GM19035 (cell line): ENCODE data around the gene YIPF2.
A peak's percentile ranks its signal among the peaks of the same experiment; 100 is the strongest.
"Not testable (repeated sequence)": the region's sequence is repeated elsewhere in the genome, so short reads cannot be mapped to it uniquely, and the experiment has no call there.

Experiments
- ATAC-seq: cut with Tn5 transposase; IDR thresholded peaks from one replicate; pipeline ENCODE4 v1.9.1; 2021; ENCODE audit not compliant: unreplicated experiment

YIPF2 gene

DNA sequence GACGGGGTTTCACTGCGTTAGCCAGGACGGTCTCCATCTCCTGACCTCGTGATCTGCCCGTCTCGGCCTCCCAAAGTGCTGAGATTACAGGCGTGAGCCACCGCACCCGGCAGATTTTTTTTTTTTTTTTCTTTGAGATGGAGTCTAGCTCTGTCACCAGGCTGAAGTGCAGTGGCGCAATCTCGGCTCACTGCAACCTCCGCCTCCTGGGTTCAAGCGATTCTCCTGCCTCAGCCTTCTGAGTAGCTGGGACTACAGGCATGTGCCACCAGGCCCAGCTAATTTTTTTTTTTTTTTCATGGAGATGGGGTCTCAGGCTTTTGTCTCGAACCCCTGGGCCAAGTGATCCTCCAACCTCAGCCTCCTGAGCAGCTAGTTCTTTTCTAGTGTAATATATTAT is 13.2 kb upstream of the YIPF2 start:
- not testable (repeated sequence) for ATAC-seq

DNA sequence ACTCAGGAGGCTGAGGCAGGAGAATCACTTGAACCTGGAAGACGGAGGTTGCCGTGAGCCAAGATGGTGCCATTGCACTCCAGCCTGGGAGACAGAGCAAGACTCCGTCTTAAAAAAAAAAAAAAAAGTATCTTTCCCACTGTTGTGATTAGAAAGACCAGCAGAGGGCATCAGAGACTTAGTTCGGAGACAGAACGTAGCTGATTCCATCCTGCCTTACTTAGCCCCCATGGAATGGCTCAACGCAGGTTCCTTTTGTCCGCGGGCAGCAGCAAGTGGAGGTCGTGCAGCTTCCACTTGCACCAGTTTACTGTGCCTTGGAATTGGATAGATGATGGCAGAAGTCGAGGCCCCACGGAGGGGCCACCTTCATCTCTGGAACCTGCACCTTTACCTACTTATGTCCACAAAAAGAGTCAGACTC is 8.2 kb upstream of the YIPF2 start:
- no peak for ATAC-seq

DNA sequence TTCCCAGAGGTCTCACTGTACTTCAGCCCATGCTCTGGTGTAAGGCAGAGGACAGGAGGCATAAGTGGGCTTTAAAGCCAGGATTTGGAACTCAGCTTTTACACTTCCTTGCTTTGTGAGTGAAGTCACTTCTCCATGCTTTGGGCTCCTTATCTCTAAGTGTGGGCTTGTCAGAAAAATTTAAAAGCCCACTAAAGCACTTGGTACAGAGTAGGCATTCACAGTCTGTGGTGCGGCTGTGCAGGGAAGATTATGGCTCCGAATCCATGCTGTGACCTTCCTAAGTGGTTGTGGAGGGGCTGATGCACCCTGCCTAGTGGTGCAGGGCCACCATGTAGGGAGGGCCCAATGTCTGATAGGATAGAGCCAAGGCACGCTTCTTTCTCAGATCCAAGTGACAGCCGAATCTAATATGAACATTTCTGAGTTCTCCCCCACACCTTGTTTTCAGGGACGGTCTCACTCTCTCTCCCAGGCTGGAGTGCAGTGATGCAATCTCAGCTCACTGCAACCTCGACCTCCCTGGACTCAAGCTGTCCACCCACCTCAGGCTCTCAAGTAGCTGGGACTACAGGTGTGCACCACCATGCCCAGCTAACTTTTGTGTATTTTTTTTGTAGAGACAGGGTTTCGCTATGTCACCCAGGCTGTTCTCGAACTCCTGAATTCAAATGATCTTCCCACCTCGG is 7.1 kb upstream of the YIPF2 start:
- ATAC-seq, result no peak

DNA sequence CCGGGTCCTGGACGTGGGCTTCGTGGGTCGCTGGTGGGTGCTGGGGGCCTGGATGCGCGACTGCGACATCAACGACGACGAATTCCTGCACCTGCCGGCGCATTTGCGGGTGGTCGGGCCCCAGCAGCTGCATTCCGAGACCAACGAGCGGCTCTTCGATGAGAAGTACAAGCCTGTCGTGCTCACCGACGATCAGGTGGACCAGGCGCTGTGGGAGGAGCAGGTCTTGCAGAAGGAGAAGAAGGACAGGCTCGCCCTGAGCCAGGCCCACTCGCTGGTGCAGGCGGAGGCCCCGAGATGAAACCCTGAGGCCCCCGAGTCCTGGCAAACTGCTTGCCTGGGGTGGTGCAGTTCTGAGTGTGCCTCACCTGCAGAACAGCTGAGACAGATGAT is 959 bp upstream of the YIPF2 start:
- no peak for ATAC-seq

DNA sequence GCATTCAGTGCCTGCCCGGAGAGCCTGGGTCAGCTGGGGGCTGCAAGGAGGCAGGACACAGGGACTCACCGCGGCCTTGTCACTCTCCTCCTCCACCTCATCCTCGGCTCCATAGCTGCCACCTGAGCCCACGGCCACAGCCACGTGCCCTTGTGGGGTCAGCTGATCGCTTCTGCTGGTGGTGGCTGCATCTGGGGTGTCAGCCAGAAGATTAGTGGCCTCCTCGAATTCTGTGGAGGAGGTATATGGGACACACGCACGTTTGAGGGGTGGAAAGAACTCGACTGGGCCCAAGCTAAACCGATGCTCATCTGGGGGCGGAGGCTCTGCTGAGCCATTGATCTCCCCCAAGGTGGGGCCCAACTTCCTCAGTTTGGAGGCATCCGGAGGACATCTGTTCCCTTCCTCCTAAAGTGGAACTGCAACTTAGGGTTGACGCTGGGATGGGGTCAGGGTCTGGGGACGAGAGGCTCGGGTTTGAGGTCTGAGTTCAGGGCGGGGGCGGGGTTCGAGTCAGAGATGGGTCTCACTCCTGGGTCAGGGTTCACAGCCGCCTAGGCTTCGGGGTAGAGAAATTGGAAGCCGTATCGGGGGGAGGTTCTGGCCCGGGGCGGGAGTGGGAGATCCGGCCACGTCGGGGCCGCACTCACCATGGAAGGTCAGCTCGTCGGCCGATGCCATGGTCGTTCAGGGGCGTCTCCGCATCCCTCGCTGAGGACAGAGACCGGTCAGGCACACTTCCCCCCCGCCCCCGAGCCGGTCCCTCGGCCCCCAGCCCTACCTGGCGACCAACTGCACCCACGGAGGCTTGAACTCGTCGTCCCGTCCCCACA is 493 bp downstream of the YIPF2 start:
- peak; percentile 25 for ATAC-seq

DNA sequence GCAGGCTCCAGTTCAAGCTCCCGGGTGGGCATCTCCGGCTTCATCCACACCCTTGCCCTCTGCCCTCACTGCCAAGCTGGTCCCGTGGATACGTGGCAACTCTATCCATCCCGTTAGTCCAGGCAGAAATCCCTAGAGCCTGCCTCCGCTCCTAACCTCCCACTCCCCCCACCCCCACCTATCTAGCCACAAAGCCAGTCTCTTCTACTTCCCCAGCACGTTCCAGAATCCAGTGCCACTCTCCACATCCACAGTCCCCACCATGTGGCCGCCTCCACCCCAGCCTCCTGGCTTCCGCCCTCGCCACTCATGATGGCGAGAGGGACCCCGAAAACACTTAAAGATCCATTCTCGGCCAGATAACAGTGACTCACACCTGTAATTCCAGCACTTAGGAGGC is 3.8 kb downstream of the YIPF2 start:
- no peak for ATAC-seq

DNA sequence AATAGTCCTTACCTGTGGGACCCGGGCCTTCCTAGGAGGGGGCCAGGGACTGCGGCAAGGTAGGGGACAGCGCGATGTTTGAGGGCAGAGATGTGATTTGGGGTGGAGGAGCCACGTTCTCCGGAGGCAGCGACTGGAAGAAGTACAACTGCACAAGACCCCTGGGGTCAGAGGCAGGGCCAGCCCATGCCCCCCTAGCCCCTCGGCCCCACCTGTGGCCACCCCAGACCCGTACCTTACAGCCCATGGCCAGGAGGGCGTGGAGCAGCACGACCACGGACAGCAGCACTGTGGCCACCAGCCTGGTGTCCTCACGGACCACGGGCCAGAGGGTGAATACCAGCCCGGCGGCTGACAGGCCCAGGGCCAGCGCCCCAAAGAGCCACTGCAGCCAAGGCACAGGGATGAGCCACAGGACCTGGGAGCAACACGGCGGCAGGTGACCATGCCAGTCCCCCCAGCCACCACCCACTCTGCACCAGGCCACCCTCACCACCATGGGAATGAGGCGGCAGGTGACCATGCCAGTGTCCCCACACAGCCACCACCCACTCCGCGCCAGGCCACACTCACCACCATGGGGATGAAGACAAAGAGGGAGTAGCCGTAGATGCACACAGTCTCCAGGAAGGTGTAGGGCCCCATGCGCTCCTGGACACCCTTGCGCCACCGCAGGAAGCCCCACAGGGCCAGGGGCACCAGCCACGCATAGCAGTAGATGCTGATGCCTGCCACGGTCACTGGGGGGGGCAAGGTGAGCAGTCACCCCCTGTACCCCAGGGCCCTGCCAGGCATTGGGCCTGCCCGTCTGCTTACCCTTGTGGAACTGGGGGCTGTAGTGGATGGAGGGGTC is 5.0 kb downstream of the YIPF2 start:
- no peak for ATAC-seq

DNA sequence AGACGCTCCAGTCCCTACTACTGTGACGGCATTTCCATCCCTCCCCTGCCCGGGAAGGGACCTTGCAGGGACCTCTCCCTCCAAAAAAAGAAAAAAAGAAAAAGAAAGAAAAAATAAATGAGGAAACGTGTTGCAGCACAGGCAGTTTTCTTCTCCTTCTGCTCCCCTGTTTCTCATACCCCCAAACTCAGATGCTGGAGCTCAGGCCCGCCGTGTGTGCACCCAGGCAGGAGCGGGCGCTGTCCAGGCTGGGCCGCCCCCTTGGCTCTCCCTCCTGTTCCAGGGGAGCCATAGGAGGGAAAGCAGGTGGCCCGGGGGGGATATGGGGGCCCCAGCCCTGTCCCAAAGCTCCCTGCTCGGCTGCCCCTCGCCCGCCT is 5.8 kb downstream of the YIPF2 start:
- no peak for ATAC-seq

DNA sequence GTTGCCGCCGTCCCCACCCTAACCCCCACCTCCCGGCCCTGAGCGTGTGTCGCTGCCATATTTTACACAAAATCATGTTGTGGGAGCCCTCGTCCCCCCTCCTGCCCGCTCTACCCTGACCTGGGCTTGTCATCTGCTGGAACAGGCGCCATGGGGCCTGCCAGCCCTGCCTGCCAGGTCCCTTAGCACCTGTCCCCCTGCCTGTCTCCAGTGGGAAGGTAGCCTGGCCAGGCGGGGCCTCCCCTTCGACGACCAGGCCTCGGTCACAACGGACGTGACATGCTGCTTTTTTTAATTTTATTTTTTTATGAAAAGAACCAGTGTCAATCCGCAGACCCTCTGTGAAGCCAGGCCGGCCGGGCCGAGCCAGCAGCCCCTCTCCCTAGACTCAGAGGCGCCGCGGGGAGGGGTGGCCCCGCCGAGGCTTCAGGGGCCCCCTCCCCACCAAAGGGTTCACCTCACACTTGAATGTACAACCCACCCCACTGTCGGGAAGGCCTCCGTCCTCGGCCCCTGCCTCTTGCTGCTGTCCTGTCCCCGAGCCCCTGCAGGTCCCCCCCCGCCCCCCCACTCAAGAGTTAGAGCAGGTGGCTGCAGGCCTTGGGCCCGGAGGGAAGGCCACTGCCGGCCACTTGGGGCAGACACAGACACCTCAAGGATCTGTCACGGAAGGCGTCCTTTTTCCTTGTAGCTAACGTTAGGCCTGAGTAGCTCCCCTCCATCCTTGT is 6.4 kb downstream of the YIPF2 start:
- no peak for ATAC-seq

DNA sequence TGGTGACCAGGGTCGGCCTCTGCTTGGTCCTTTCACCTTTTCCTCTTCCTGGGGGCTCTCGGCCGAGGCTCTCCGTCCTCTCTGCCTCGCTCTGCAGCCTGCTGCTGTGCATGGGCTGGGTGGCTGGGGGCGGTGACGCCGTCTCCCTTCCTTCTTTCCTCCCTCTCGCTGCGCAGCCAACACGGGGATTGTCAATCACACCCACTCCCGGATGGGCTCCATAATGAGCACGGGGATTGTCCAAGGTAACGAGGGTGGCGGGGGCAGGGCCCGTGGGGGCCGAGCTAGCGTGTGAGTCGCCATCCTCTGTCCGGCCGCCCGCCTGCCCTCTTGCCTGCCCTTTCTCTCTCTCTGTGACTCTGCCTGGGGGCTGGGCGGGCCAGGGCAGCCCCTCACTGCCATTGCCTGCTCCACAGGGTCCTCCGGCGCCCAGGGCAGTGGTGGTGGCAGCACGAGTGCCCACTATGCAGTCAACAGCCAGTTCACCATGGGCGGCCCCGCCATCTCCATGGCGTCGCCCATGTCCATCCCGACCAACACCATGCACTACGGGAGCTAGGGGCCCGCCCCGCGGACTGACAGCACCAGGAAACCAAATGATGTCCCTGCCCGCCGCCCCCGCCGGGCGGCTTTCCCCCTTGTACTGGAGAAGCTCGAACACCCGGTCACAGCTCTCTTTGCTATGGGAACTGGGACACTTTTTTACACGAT is 7.1 kb downstream of the YIPF2 start:
- ATAC-seq, result no peak

DNA sequence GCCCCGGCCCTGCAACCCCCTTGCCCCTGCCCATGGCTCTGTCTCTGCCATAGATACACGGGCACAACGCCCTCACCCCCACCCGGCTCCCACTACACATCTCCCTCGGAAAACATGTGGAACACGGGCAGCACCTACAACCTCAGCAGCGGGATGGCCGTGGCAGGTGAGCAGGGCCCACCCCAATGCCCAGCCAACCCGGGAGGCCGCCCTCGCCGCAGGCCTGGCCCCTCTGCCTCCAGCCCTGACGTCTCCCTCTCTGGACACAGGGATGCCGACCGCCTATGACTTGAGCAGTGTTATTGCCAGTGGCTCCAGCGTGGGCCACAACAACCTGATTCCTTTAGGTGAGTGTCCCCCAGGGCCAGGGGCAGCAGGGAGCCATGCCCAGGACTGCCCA is 7.7 kb downstream of the YIPF2 start:
- no peak for ATAC-seq

DNA sequence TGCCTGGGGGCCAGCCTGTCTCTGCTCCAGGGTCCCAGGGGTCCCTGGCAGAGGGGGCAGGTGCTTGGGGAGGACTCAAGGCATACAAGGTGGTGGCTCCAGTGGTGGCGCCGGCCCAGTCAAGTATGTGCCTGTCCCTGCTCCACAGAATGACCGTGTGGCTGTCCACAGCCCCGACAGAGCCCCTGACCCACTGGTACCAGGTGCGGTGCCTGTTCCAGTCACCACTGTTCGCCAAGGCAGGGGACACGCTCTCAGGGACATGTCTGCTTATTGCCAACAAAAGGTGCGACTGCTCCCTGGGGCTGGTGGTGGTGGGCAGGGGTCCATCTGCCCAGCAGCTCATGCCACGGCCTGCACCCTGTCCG is 8.2 kb downstream of the YIPF2 start:
- no peak for ATAC-seq

DNA sequence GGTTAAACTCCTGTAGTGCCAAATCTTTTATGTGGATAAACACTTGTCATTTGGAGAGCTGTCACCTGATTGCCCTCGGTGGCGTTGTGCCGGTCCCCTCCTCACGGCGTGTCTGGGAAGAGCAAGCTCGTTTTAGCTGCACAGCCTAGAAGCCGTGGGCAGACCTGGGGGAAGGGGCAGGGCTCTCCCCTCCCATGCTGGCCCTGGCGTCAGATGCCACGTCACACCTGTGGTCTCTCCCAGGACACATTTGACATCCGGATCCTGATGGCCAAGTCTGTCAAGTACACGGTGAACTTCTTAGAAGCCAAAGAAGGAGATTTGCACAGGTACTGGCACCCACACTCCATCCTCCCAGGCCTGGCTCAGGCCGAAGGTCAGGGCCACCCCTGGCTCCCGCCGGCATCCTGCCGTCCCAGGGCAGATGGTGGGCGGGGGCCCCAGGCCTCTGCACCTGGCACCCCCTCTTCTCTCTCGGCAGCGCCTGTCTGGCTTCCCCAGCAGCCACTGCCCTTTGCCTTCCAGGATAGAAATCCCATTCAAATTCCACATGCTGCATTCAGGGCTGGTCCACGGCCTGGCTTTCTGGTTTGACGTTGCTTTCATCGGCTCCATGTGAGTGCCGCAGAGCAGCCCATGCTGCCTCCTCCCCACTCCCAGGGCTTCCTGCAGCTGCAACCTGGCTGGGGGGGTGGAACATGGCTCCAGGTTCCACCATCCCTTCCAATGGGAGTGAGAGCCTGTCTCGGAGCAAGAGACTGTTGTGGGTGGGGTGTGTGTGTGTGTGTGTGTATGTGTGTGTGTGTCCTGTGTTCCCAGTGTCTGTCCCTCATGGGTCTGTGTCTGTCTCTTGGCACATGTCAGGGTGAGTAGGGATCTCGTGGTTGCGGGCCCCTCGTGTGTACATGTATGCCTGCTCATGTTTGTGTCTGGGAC is 8.8 kb downstream of the YIPF2 start:
- no peak for ATAC-seq

DNA sequence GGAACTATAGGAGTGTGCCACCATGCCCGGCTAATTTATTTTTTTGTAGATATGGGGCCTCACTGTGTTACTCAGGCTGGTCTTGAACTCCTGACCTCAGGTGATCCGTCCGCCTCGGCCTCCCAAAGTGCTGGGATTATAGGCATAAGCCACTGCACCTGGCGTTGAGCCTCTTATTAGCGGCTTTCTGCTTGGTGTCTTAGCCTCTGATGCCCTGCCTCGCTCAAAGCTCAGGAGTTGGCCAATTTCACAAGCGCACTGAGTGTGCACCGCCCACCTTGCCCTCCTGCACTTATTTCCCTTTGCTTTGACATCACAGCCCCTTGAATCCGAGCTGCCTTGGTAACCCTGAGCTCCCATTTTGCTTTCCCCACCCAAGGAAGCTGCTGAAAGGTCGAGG is 10.1 kb downstream of the YIPF2 start:
- ATAC-seq, result no peak

DNA sequence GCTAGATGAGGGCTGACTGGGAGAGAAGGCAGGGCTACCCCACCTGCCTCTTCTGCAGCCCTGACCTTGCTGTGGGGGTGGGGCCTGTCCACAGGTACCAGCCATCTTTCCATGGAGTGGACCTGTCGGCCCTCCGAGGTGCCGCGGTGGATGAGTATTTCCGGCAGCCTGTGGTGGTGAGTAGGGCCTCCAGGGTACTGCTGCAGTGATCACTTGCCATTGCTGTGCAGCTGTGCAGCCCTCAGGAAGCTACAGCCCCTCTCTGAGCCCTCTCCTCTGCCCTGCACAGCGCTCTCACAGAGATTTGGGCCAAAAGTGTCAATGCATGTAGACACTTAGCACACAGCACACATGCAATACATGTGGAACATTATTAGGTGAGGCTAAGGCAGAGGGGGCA is 11.8 kb downstream of the YIPF2 start:
- ATAC-seq, result no peak

DNA sequence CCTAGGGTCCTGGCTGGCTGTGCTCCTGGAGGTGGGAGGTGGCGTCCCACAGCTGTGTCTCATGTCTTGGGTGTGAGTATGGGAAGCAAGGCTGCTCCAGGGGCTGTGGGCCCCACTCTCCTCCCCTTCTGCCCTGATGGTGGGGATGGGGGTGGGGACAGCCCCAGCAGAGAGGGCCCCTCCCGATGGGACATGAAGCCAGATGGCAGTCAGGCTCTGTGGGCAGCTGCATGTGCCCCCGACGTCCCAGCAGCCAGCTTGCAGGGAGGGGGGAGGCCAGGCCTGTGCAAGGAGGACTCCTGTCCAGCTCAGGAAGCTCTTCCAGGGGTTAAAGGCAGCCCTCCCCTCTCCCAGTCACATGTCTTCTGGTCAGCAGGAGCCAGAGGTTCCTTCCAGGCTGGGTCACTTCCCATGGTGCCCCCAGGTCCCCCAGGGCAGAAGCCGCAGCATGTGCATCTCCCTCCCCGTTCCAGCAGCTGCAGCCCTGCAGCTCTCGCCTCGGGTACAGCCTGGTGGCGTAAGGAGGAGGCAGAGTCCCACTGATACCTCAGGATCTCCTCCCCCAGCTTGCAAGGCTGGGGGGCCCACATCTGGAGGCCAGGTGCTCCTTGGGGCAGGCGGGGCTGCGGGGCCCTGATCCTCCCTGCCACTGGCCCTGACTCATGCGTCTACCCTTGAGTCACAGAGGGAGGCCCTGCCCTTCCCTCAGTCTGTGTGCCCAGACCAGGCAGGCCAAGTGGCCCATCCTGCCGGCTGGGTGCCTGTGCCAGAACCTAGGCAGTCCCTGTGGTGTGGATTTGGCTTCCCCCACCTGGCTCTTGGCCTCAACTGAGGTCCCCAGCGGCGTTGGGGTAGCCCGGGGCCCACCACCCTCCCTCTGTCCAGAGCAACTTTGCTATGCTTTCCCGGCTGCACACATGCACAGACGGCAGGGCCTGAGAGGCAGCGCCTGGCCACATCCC is 13.0 kb downstream of the YIPF2 start:
- no peak for ATAC-seq

DNA sequence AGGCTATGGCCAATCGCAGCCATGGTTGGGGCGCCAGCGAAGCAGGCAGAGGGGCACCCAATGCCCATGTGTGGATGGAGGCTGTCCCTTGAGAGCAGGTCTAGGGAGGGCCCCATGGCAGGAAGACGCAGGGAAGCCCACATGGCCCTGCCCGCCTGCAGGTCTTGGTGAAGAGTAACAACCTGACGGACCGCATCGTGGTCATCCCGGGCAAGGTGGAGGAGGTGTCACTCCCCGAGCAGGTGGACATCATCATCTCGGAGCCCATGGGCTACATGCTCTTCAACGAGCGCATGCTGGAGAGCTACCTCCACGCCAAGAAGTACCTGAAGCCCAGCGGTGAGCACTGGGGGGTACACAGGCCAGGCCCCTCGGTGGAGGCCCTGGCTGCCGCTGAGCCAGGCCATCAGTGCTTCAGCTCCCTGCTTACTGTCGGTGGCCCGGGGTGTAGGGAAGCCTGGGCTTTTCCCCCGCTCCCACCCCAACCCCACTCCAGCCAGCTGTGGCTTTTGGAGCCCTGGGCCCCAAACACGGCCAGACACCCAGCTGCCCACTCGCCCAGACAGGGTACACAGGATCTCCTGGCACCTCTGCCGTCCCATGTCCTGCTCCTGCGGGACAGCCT is 14.6 kb downstream of the YIPF2 start:
- no peak for ATAC-seq

DNA sequence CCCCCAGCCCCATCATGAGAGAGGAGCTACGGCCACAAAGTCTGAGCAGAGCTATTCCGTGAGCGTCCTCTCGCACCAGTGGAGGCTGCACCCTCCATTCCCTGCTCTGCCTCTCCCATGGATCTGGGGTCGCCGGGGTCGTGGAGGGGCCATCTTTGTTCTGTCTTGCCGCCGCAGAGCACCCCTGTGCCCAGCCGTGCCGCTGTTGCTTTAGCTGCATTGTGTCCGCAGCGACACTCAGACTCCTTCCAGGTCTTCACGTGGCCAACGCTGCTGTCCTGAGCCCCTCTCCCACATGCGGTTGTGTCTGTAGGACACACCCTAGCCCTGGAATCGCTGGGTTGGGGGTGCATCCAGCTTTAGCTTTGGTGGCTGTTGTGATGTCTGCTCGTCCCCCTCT is 15.8 kb downstream of the YIPF2 start:
- no peak for ATAC-seq
